KMS-11 (cell line): Measurements from ENCODE around the gene ATF7.

Experiments used
- H2AFZ ChIP-seq: fragments of 200-600 bp; sonication (generic); 2 replicates; pipeline ENCODE4 v1.6.1; 2016; ENCODE audit warnings: antibody characterized with exemption, mixed run types, low read depth
- H3K27ac ChIP-seq: fragments of 200-600 bp; sonication (generic); 2 replicates; pipeline ENCODE4 v1.6.1; 2016; ENCODE audit warnings: mild to moderate bottlenecking, mixed run types
- H3K27me3 ChIP-seq: fragments of 200-600 bp; sonication (generic); 2 replicates; pipeline ENCODE4 v1.6.1; 2017; ENCODE audit warnings: mild to moderate bottlenecking, low read depth, mixed run types, moderate library complexity; ENCODE audit not compliant: insufficient read depth
- H3K36me3 ChIP-seq: fragments of 200-600 bp; sonication (generic); 2 replicates; pipeline ENCODE4 v1.6.1; 2017; ENCODE audit warnings: mild to moderate bottlenecking, mixed run types; ENCODE audit not compliant: insufficient read depth
- H3K4me1 ChIP-seq: fragments of 200-600 bp; sonication (generic); 2 replicates; pipeline ENCODE4 v1.6.1; 2016; ENCODE audit warnings: mild to moderate bottlenecking, low read depth, mixed run types; ENCODE audit not compliant: poor library complexity, severe bottlenecking
- H3K4me2 ChIP-seq: fragments of 200-600 bp; sonication (generic); 2 replicates; pipeline ENCODE4 v1.7.0; 2016; ENCODE audit warnings: mild to moderate bottlenecking, mixed run types
- H3K4me3 ChIP-seq: fragments of 200-600 bp; sonication (generic); IDR thresholded peaks from 2 replicates; pipeline ENCODE4 v1.6.1; 2017; ENCODE audit warnings: low read depth, low read length, mixed read lengths; ENCODE audit not compliant: insufficient read depth
- H3K79me2 ChIP-seq: fragments of 200-600 bp; sonication (generic); 2 replicates; pipeline ENCODE4 v1.6.1; 2016; ENCODE audit warnings: low read depth, mixed run types; ENCODE audit not compliant: insufficient read depth
- H3K9ac ChIP-seq: fragments of 200-600 bp; sonication (generic); 2 replicates; pipeline ENCODE4 v1.6.1; 2016; ENCODE audit warnings: mild to moderate bottlenecking, mixed run types
- H4K20me1 ChIP-seq: fragments of 200-600 bp; sonication (generic); 2 replicates; pipeline ENCODE4 v1.6.1; 2016; ENCODE audit warnings: mild to moderate bottlenecking, mixed run types; ENCODE audit not compliant: insufficient read depth
- CTCF ChIP-seq: fragments of 200-600 bp; sonication (generic); conservative IDR thresholded peaks from 2 replicates; pipeline ENCODE4 v1.6.1; 2017; ENCODE audit warnings: low read depth, mild to moderate bottlenecking, antibody characterized with exemption, low read length, moderate library complexity, mixed read lengths

ATF7 gene

DNA sequence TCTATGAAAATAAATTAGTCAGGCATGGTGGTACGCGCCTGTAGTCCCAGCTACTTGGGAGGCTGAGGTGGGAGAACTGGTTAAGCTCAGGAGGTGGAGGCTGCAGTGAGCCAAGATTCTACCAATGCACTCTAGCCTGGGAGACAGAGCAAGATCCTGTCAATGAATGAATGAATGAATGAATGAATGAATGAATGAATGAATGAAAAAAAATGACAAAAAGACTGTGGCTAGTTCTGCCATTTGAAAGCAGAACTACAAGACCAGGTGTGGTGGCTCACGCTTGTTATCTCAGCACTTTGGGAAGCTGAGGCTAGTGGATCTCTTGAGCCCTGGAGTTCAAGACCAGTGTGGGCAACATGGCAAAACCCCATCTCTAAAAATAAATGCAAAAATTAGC, 86.7 kb downstream of the ATF7 start:
- no peaks in the 10 kb centered on the region for H3K36me3 ChIP-seq
- H3K27ac ChIP-seq = no peak overlapping the region
- no peak for TF ChIP-seq CTCF

GRCh38 chr12:53538209-53538689, 87.9 kb downstream of the ATF7 start:
- Histone ChIP-seq H2AFZ (no peak overlapping the region), H3K27me3 (no peaks in the 10 kb centered on the region), H3K4me1 (peaks cover 10% of the 10 kb centered on the region), H4K20me1 (no peaks in the 10 kb centered on the region), H3K4me2 (no peak overlapping the region), H3K36me3 (no peaks in the 10 kb centered on the region), H3K79me2 (no peaks in the 10 kb centered on the region), H3K9ac (no peak overlapping the region), H3K27ac (no peak overlapping the region; the same call in 1 of the 2 replicates), H3K4me3 (no peak overlapping the region)
- no peak for TF ChIP-seq CTCF

More for the DNA sequence above, 86.7 kb downstream of the ATF7 start:
- H3K27me3 ChIP-seq = no peaks in the 10 kb centered on the region
- H2AFZ ChIP-seq = no peak overlapping the region
- H3K79me2 ChIP-seq = no peaks in the 10 kb centered on the region
- no peaks in the 10 kb centered on the region for H4K20me1 ChIP-seq
- no peak overlapping the region for H3K4me3 ChIP-seq
- H3K9ac ChIP-seq = no peak overlapping the region
- H3K4me1 ChIP-seq = peaks cover 22% of the 10 kb centered on the region
- H3K4me2 ChIP-seq = no peak overlapping the region

- Histone ChIP-seq H4K20me1 (no peaks in the 10 kb centered on the region), H3K36me3 (no peaks in the 10 kb centered on the region), H3K9ac (no peak overlapping the region), H3K4me3 (no peak overlapping the region), H2AFZ (no peak overlapping the region), H3K27me3 (no peaks in the 10 kb centered on the region), H3K27ac (no peak overlapping the region), H3K4me1 (no peaks in the 10 kb centered on the region), H3K79me2 (no peaks in the 10 kb centered on the region), H3K4me2 (no peak overlapping the region)
- no peak for TF ChIP-seq CTCF
Measured at GRCh38 chr12:53536962-53537361, 89.2 kb downstream of the ATF7 start.

- H4K20me1 ChIP-seq = no peaks in the 10 kb centered on the region
- H3K4me1 ChIP-seq = no peaks in the 10 kb centered on the region
- no peak overlapping the region for H2AFZ ChIP-seq
- no peak overlapping the region for H3K27ac ChIP-seq
- H3K36me3 ChIP-seq = no peaks in the 10 kb centered on the region; the same call in 1 of the 2 replicates
- TF ChIP-seq CTCF = no peak
- no peaks in the 10 kb centered on the region for H3K79me2 ChIP-seq
- H3K4me2 ChIP-seq = no peak overlapping the region
- no peak overlapping the region for H3K9ac ChIP-seq
- H3K4me3 ChIP-seq = no peak overlapping the region
- H3K27me3 ChIP-seq = no peaks in the 10 kb centered on the region
Measured at GRCh38 chr12:53533471-53533870, 92.7 kb downstream of the ATF7 start.
